ENCODE data around the gene SZRD1. TPM values are rescaled to one million over a fixed set of nuclear protein-coding genes. Genes with fewer than 3 reads are reported as not detected.

Gene SZRD1
- total RNA-seq, 1 donor from 2014 or later: 200 TPM

DNA sequence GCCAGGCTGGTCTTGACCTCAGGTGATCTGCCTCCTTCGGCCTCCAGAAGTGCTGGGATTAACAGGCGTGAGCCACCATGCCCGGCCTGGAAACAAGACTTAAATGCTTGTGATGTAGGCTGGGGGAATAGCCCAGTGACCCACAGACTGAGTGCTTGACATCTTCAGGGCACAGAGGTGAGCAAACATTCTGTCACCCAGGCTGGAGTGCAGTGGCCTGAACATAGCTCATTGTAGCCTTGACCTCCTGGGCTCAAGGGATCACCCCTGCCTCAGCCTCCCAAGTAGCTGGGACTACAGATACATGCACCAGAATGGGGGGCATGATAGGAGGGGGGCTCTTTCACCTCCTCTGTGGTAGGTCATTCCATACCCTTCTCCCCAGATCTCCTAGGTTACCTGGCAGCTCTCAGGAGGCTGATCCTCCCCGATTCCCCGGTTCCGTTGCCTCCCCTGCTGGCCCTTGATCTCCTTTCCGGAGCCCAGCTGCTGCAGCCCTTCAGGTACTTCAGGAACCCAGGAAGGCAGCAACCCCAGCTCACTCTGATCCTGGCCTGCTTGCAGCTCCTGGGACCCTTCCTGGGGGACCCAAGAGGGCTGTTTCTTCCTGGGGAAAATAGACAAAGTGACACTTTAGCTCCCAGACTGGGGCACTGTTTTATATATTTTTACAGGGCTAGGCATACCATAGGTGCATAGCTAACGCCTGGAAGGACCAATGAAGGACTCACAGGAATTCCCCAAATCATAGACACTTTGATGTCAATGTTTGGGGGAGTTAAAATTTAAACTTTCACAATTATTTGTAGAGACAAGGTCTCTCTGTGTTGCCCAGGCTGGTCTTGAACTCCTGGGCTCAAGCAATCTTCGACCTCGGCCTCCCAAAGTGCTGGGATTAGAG is 58.3 kb downstream of the SZRD1 start:
- Mint-ChIP-seq H3K4me3 (no peak overlapping the region), H3K27me3 (no peaks in the 10 kb centered on the region), H3K27ac (no peak overlapping the region), H3K4me1 (peaks cover 12% of the 10 kb centered on the region), H3K9me3 (no peaks in the 10 kb centered on the region), H3K36me3 (ENCODE audit: low read depth) (no peaks in the 10 kb centered on the region)
- DNase-seq: no peak
- intact Hi-C loops (cut with micrococcal nuclease): no loop called here

DNA sequence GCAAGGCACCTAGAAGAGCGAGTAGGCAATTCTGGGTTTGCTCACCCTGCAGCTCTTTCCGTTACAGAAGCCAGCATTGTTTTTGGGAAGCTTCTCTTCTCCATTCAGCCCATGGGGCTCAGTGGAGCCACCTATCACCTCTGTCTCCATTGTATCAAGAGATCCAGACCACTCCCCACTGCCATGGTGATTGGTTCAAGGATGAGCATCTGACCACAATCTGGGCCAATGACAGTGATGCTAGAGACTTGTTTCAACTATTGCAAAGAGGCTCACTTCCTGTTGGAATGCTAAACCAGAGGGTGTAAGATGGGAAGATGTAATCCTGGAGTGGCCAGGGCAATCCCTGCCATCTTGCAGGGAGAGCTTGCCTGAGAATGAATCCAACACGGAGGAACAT is 63.6 kb downstream of the SZRD1 start:
- H3K27me3 Mint-ChIP-seq: peaks cover 4% of the 10 kb centered on the region
- no peak overlapping the region for H3K27ac Mint-ChIP-seq
- no peaks in the 10 kb centered on the region for H3K4me1 Mint-ChIP-seq
- H3K36me3 Mint-ChIP-seq (ENCODE audit: low read depth): no peaks in the 10 kb centered on the region
- H3K4me3 Mint-ChIP-seq: no peak overlapping the region
- no peaks in the 10 kb centered on the region for H3K9me3 Mint-ChIP-seq
- no peak for DNase-seq
- intact Hi-C loops (cut with micrococcal nuclease): no loop called here

- no peaks in the 10 kb centered on the region for H3K36me3 Mint-ChIP-seq (ENCODE audit: low read depth)
Observed at GRCh38 chr1:16433030-16433429, 66.0 kb downstream of the SZRD1 start.

DNA sequence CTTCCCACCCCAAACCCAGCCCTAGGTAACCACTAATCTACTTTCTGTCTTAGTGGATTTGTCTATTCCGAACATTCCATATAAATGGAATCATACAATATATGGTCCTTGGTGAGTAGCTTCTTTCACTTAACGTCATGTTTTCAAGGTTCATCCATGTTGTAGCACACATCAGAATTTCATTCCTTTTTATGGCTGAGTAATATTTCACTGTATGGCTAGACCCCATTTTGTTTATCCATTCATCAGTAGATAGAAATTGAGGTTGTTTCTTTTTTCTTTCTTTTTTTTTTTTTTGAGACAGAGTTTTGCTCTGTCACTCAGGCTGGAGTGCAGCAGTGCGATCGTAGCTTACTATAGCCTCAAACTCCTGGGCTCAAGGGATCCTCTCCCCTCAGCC is 67.0 kb downstream of the SZRD1 start:
- intact Hi-C loops (cut with micrococcal nuclease): no loop called here
- Mint-ChIP-seq H3K9me3 (no peaks in the 10 kb centered on the region), H3K27me3 (peaks cover 4% of the 10 kb centered on the region), H3K36me3 (ENCODE audit: low read depth) (no peaks in the 10 kb centered on the region), H3K4me1 (no peaks in the 10 kb centered on the region), H3K27ac (no peak overlapping the region), H3K4me3 (no peak overlapping the region)
- no peak for DNase-seq

More at GRCh38 chr1:16433030-16433429, 66.0 kb downstream of the SZRD1 start:
- Mint-ChIP-seq H3K4me1 (no peaks in the 10 kb centered on the region), H3K27me3 (peaks cover 4% of the 10 kb centered on the region), H3K27ac (no peak overlapping the region), H3K9me3 (no peaks in the 10 kb centered on the region), H3K4me3 (no peak overlapping the region)
- no peak for DNase-seq
- intact Hi-C loops (cut with micrococcal nuclease): no loop called here

DNA sequence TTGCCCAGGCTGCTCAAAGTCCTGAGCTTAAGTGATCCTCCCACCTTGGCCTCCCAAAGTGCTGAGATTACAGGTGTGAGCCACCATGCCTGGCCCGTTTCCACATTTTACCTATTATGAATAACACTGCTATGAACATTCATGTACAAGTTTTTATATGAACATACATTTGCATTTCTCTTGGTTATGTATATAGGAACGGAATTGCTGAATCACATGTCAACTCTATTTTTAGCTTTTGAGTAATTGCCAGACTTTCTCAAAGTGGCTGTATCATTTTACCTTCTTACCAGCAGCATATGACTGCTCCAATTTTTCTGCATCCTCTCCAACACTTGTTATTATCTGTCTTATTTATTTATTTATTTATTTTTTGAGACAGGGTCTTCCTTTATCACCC is 67.5 kb downstream of the SZRD1 start:
- intact Hi-C loops (cut with micrococcal nuclease): no loop called here
- no peaks in the 10 kb centered on the region for H3K4me1 Mint-ChIP-seq
- H3K36me3 Mint-ChIP-seq (ENCODE audit: low read depth): no peaks in the 10 kb centered on the region
- no peak for DNase-seq
- H3K27ac Mint-ChIP-seq: no peak overlapping the region
- peaks cover 4% of the 10 kb centered on the region for H3K27me3 Mint-ChIP-seq
- H3K4me3 Mint-ChIP-seq: no peak overlapping the region
- H3K9me3 Mint-ChIP-seq: no peaks in the 10 kb centered on the region

- Mint-ChIP-seq H3K27ac (no peak within 1 kb of the TSS), H3K4me1 (peaks cover 9% of the 10 kb centered on the region), H3K36me3 (ENCODE audit: low read depth) (peaks cover 5% of the 10 kb centered on the region), H3K27me3 (peaks cover 4% of the 10 kb centered on the region), H3K4me3 (no peak within 1 kb of the TSS), H3K9me3 (no peaks in the 10 kb centered on the region)
- no peak for DNase-seq
- intact Hi-C loops (cut with micrococcal nuclease): no loop called here
Observed at GRCh38 chr1:16436946-16437474, 70.0 kb downstream of the SZRD1 start, which contains the start of gene SPATA21. SPATA21 (minus strand) TSS chr1:16437424; CDS start chr1:16431371, 6,053 bp downstream.

- Mint-ChIP-seq H3K4me1 (peaks cover 19% of the 10 kb centered on the region), H3K36me3 (ENCODE audit: low read depth) (peaks cover 12% of the 10 kb centered on the region), H3K4me3 (no peak overlapping the region), H3K27ac (no peak overlapping the region), H3K9me3 (no peaks in the 10 kb centered on the region), H3K27me3 (no peaks in the 10 kb centered on the region)
- no peak for DNase-seq
- intact Hi-C loops (cut with micrococcal nuclease): no loop called here
Observed at GRCh38 chr1:16438516-16438915, 71.5 kb downstream of the SZRD1 start.

- Mint-ChIP-seq H3K4me1 (peaks cover 21% of the 10 kb centered on the region), H3K36me3 (ENCODE audit: low read depth) (peaks cover 16% of the 10 kb centered on the region), H3K27me3 (no peaks in the 10 kb centered on the region), H3K9me3 (no peaks in the 10 kb centered on the region), H3K4me3 (no peak overlapping the region), H3K27ac (peak overlapping the region; percentile 45)
- no peak for DNase-seq
- intact Hi-C loops (cut with micrococcal nuclease): no loop called here
Observed at GRCh38 chr1:16438924-16439323, 71.9 kb downstream of the SZRD1 start.

GRCh38 chr1:16440131-16440469 is 73.1 kb downstream of the SZRD1 start:
- Mint-ChIP-seq H3K36me3 (ENCODE audit: low read depth) (peaks cover 26% of the 10 kb centered on the region), H3K27me3 (no peaks in the 10 kb centered on the region), H3K4me1 (peaks cover 24% of the 10 kb centered on the region), H3K27ac (peak overlapping the region; percentile 92), H3K4me3 (peak overlapping the region; percentile 93), H3K9me3 (no peaks in the 10 kb centered on the region)
- intact Hi-C loops (cut with micrococcal nuclease): loop anchor here (1.0 to 5.0 kb wide), 4 partner anchors 19 to 88 kb away; partner anchors contain the start of genes FBXO42 and SZRD1
- DNase-seq: no peak

DNA sequence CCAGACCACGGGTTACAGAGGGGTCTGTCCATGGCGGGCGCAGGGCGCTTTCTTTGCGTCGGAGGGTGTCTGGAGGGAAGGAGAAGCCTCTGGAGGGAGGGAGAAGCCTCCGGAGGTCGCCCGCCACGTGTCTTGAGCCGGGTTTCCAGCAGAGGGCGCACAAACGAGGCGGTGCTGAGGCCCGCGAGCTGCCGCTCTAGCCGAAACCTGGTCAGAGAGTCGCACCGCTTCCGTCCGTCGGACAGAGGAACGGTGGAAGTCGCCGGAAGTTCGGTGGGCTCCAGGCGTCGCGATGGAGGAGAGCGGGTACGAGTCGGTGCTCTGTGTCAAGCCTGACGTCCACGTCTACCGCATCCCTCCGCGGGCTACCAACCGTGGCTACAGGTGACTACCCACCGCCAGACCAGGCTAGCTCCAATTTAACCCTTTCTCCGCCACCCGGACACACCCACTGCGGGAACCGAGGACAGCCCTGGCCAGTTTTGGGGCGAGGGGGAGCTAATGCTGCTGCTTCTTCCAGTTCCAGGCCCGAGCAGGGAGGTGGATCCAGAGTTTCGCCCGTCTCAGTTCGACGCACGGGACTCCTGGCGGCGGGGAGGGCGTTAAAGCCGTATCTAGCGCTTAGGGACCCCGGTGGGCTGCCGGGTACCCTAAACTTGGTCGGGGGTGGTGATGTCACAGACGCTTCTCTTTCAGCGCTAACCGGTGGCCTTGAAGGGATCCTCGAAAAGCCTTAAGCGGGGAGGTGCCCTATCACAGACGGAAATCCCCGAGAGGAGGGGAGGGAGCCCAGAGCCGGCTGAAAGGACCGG is 73.6 kb downstream of the SZRD1 start, which contains the start of gene NECAP2:
Gene NECAP2, plus strand, starts transcription at position 255 of the 812 bp plus-strand sequence. Its CDS starts 38 bp downstream, at position 293.
- Mint-ChIP-seq H3K9me3 (no peaks in the 10 kb centered on the region), H3K27me3 (no peaks in the 10 kb centered on the region), H3K27ac (peak within 1 kb of the TSS; percentile 92), H3K4me3 (peak within 1 kb of the TSS; percentile 93), H3K36me3 (ENCODE audit: low read depth) (peaks cover 28% of the 10 kb centered on the region), H3K4me1 (peaks cover 24% of the 10 kb centered on the region)
- peak; percentile 99 for DNase-seq
- intact Hi-C loops (cut with micrococcal nuclease): loop anchor here (1.0 to 5.0 kb wide), 4 partner anchors 19 to 88 kb away; partner anchors contain the start of genes FBXO42 and SZRD1

GRCh38 chr1:16441282-16441665 is 74.2 kb downstream of the SZRD1 start:
- H3K36me3 Mint-ChIP-seq (ENCODE audit: low read depth): peaks cover 32% of the 10 kb centered on the region
- DNase-seq: no peak

GRCh38 chr1:16442265-16442664 is 75.2 kb downstream of the SZRD1 start:
- no peaks in the 10 kb centered on the region for H3K27me3 Mint-ChIP-seq
- DNase-seq: peak; percentile 64
- H3K36me3 Mint-ChIP-seq (ENCODE audit: low read depth): peaks cover 36% of the 10 kb centered on the region
- H3K4me3 Mint-ChIP-seq: peak overlapping the region; percentile 93
- H3K27ac Mint-ChIP-seq: peak overlapping the region; percentile 37
- intact Hi-C loops (cut with micrococcal nuclease): loop anchor here (5.0 kb wide), 1 partner anchor 55 kb away; no protein-coding TSS in a partner anchor
- H3K4me1 Mint-ChIP-seq: peaks cover 25% of the 10 kb centered on the region
- H3K9me3 Mint-ChIP-seq: no peaks in the 10 kb centered on the region

More at GRCh38 chr1:16441282-16441665, 74.2 kb downstream of the SZRD1 start:
- Mint-ChIP-seq H3K27me3 (no peaks in the 10 kb centered on the region), H3K4me3 (peak overlapping the region; percentile 93), H3K27ac (peak overlapping the region; percentile 92), H3K9me3 (no peaks in the 10 kb centered on the region), H3K4me1 (peaks cover 24% of the 10 kb centered on the region)
- intact Hi-C loops (cut with micrococcal nuclease): loop anchor here (2.0 to 5.0 kb wide), 2 partner anchors 56 to 74 kb away; partner anchors contain the start of gene SZRD1

DNA sequence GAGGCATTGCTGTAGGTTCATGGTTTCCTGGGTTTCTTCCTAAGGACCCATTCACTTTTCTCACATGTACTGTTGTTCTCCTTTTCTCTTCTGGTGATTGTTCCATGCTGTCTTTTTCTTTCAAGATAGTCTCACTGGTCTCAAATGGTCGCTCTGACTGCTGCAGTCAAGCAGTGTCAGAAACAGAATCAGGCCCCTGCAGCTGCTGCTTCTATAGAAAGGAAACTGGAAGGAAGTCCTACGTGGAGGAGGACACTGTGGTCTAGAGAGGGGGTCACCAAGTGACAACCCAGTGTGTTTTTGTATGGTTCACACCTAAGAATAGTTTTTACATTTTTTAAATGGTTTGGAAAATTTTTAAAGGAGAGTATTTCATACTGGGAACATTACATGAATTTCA is 75.9 kb downstream of the SZRD1 start:
- no peak for DNase-seq
- no peaks in the 10 kb centered on the region for H3K9me3 Mint-ChIP-seq
- H3K4me1 Mint-ChIP-seq: peaks cover 26% of the 10 kb centered on the region
- H3K36me3 Mint-ChIP-seq (ENCODE audit: low read depth): peaks cover 42% of the 10 kb centered on the region
- peak overlapping the region; percentile 65 for H3K27ac Mint-ChIP-seq
- H3K4me3 Mint-ChIP-seq: peak overlapping the region; percentile 93
- intact Hi-C loops (cut with micrococcal nuclease): loop anchor here (5.0 kb wide), 1 partner anchor 54 kb away; no protein-coding TSS in a partner anchor
- no peaks in the 10 kb centered on the region for H3K27me3 Mint-ChIP-seq
